MM.1S (cell line): ENCODE measurements around the gene BTN3A1.
"Not testable (repeated sequence)": the region's sequence is repeated elsewhere in the genome, so short reads cannot be mapped to it uniquely, and the experiment has no call there.

ENCODE experiments used
- DNase-seq: peaks from one replicate; pipeline ENCODE4 v3.0.0-alpha.2; 2015
- H2AFZ ChIP-seq: fragments of 300-600 bp; sonication (generic); 2 replicates; pipeline ENCODE4 v1.6.0; 2016; ENCODE audit warnings: antibody characterized with exemption, low read length
- H3F3A ChIP-seq: fragments of 300-600 bp; sonication (generic); 2 replicates; pipeline ENCODE4 v1.6.1; 2016; ENCODE audit warnings: mild to moderate bottlenecking, antibody characterized with exemption, low read length, moderate library complexity, mixed read lengths; ENCODE audit not compliant: insufficient read depth
- H3K27ac ChIP-seq: fragments of 300-600 bp; sonication (generic); 2 replicates; pipeline ENCODE4 v1.5.1; 2016; ENCODE audit warnings: mild to moderate bottlenecking, low read length
- H3K27me3 ChIP-seq: fragments of 300-600 bp; sonication (generic); replicated peaks from 2 replicates; pipeline ENCODE4 v1.6.0; 2016; ENCODE audit warnings: low read length; ENCODE audit not compliant: insufficient read depth
- H3K36me3 ChIP-seq: fragments of 300-600 bp; sonication (generic); replicated peaks from 2 replicates; pipeline ENCODE4 v1.6.1; 2016; ENCODE audit warnings: mild to moderate bottlenecking, low read length, mixed read lengths; ENCODE audit not compliant: insufficient read depth
- H3K4me1 ChIP-seq: fragments of 300-600 bp; sonication (generic); 2 replicates; pipeline ENCODE4 v1.6.1; 2016; ENCODE audit warnings: low read length, mixed read lengths
- H3K4me2 ChIP-seq: fragments of 300-600 bp; sonication (generic); 2 replicates; pipeline ENCODE4 v1.6.0; 2016; ENCODE audit warnings: low read depth, low read length
- H3K4me3 ChIP-seq: fragments of 300-600 bp; sonication (generic); 2 replicates; pipeline ENCODE4 v1.5.1; 2016; ENCODE audit warnings: low read length, mixed read lengths
- H3K79me2 ChIP-seq: fragments of 300-600 bp; sonication (generic); 2 replicates; pipeline ENCODE4 v1.6.1; 2016; ENCODE audit warnings: mixed run types, low read length, mixed read lengths
- H3K9ac ChIP-seq: fragments of 300-600 bp; sonication (generic); 2 replicates; pipeline ENCODE4 v1.6.1; 2016; ENCODE audit warnings: low read length, mixed read lengths
- H3K9me2 ChIP-seq: fragments of 300-600 bp; sonication (generic); replicated peaks from 2 replicates; pipeline ENCODE4 v1.6.1; 2016; ENCODE audit warnings: mild to moderate bottlenecking, low read length, mixed read lengths; ENCODE audit not compliant: insufficient read depth
- H3K9me3 ChIP-seq: fragments of 300-600 bp; sonication (generic); replicated peaks from 2 replicates; pipeline ENCODE4 v1.6.1; 2016; ENCODE audit warnings: mild to moderate bottlenecking, low read length, mixed read lengths; ENCODE audit not compliant: insufficient read depth
- H4K20me1 ChIP-seq: fragments of 300-600 bp; sonication (generic); 2 replicates; pipeline ENCODE4 v1.6.1; 2016; ENCODE audit warnings: mild to moderate bottlenecking, low read length, moderate library complexity, mixed read lengths; ENCODE audit not compliant: insufficient read depth
- CTCF ChIP-seq: fragments of 300-600 bp; sonication (generic); IDR thresholded peaks from 2 replicates; pipeline ENCODE4 v1.5.1; 2016; ENCODE audit warnings: antibody characterized with exemption, low read length, mixed read lengths
- EZH2 ChIP-seq: fragments of 300-600 bp; sonication (generic); optimal IDR thresholded peaks from 2 replicates; pipeline ENCODE3; 2017; ENCODE audit warnings: low read depth, mild to moderate bottlenecking, antibody characterized with exemption, low read length, mixed read lengths
- EZH2phosphoT487 ChIP-seq: fragments of 300-600 bp; sonication (generic); IDR thresholded peaks from 2 replicates; pipeline ENCODE4 v1.6.1; 2018; ENCODE audit warnings: antibody characterized with exemption, low read length

BTN3A1 gene

GRCh38 chr6:26366504-26366903, 35.6 kb upstream of the BTN3A1 start:
- Histone ChIP-seq H2AFZ (no peak overlapping the region), H3K27me3 (no peaks in the 10 kb centered on the region), H4K20me1 (no peaks in the 10 kb centered on the region), H3K9me3 (no peaks in the 10 kb centered on the region), H3K27ac (peak overlapping the region; percentile 95), H3K4me3 (peak overlapping the region; percentile 79), H3F3A (peaks cover 45% of the 10 kb centered on the region), H3K9ac (peak overlapping the region; percentile 92), H3K9me2 (no peaks in the 10 kb centered on the region), H3K4me1 (peaks cover 54% of the 10 kb centered on the region), H3K79me2 (peaks cover 43% of the 10 kb centered on the region), H3K4me2 (peak overlapping the region; percentile 84), H3K36me3 (no peaks in the 10 kb centered on the region; the same call in 1 of the 2 replicates)
- no peak for TF ChIP-seq CTCF
- TF ChIP-seq EZH2phosphoT487: no peak
- TF ChIP-seq EZH2: no peak
- DNase-seq: no peak

- Histone ChIP-seq H3K4me1 (peaks cover 48% of the 10 kb centered on the region), H2AFZ (no peak overlapping the region), H3K9me2 (no peaks in the 10 kb centered on the region), H3K4me2 (peak overlapping the region; percentile 84), H3F3A (peaks cover 39% of the 10 kb centered on the region), H3K9me3 (no peaks in the 10 kb centered on the region), H3K27ac (peak overlapping the region; percentile 95; the same call in 1 of the 2 replicates), H3K9ac (peak overlapping the region; percentile 92), H4K20me1 (no peaks in the 10 kb centered on the region), H3K4me3 (peak overlapping the region; percentile 79), H3K36me3 (no peaks in the 10 kb centered on the region; the same call in 1 of the 2 replicates), H3K79me2 (peaks cover 44% of the 10 kb centered on the region), H3K27me3 (no peaks in the 10 kb centered on the region)
- TF ChIP-seq CTCF (no peak), EZH2 (no peak), EZH2phosphoT487 (no peak)
- DNase-seq: no peak
These were observed 35.0 kb upstream of the BTN3A1 start for GRCh38 chr6:26367114-26367513.

- Histone ChIP-seq H3K79me2 (peaks cover 22% of the 10 kb centered on the region), H3K4me1 (peaks cover 19% of the 10 kb centered on the region)
- not testable (repeated sequence) for H2AFZ ChIP-seq, H3F3A ChIP-seq, DNase-seq, H3K36me3 ChIP-seq, H3K27me3 ChIP-seq, H3K9ac ChIP-seq, H4K20me1 ChIP-seq, H3K4me2 ChIP-seq, H3K4me3 ChIP-seq, H3K9me2 ChIP-seq, H3K27ac ChIP-seq, H3K9me3 ChIP-seq
These were observed 30.3 kb upstream of the BTN3A1 start for GRCh38 chr6:26371813-26372212.

GRCh38 chr6:26372308-26373144, 29.5 kb upstream of the BTN3A1 start:
- no peak overlapping the region for H3K9ac ChIP-seq
- no peak overlapping the region for H3K27ac ChIP-seq
- no peaks in the 10 kb centered on the region for H3K9me3 ChIP-seq
- peaks cover 14% of the 10 kb centered on the region for H3K4me1 ChIP-seq
- peaks cover 15% of the 10 kb centered on the region for H3K79me2 ChIP-seq
- no peak overlapping the region for H2AFZ ChIP-seq
- no peaks in the 10 kb centered on the region for H3F3A ChIP-seq
- DNase-seq: no peak
- H4K20me1 ChIP-seq: no peaks in the 10 kb centered on the region
- TF ChIP-seq CTCF (no peak), EZH2 (no peak), EZH2phosphoT487 (no peak)
- no peaks in the 10 kb centered on the region; the same call in 1 of the 2 replicates for H3K36me3 ChIP-seq
- H3K4me2 ChIP-seq: no peak overlapping the region
- no peak overlapping the region for H3K4me3 ChIP-seq
- H3K9me2 ChIP-seq: no peaks in the 10 kb centered on the region
- no peaks in the 10 kb centered on the region for H3K27me3 ChIP-seq
